Esophagus muscularis mucosa (tissue), 3 donors: ENCODE measurements around the gene RAB35.

Source experiments
- POLR2A ChIP-seq: fragments of 450-650 bp; IDR thresholded peaks from one replicate; pipeline ENCODE4 v1.6.1; 2017; ENCODE audit warnings: antibody characterized with exemption, moderate library complexity, mild to moderate bottlenecking, low read depth
- POLR2AphosphoS5 ChIP-seq, 2 donors: sonication (generic); formaldehyde crosslinking; IDR thresholded peaks; one replicate each; pipeline ENCODE4 v1.6.1; 2017; ENCODE audit warnings: antibody characterized with exemption in 2 of 2
- TF ChIP-seq, protein P1 (sequence below), 3 experiments: fragments of 200-600 bp in 2 of 3; fragments of 450-650 bp in 1 of 3; sonication (generic) in 2 of 3; IDR thresholded peaks; one replicate each; pipeline ENCODE4 v1.5.1; 2017 to 2019; ENCODE audit warnings: antibody characterized with exemption in 3 of 3, mild to moderate bottlenecking in 2 of 3, moderate library complexity in 1 of 3

DNA sequence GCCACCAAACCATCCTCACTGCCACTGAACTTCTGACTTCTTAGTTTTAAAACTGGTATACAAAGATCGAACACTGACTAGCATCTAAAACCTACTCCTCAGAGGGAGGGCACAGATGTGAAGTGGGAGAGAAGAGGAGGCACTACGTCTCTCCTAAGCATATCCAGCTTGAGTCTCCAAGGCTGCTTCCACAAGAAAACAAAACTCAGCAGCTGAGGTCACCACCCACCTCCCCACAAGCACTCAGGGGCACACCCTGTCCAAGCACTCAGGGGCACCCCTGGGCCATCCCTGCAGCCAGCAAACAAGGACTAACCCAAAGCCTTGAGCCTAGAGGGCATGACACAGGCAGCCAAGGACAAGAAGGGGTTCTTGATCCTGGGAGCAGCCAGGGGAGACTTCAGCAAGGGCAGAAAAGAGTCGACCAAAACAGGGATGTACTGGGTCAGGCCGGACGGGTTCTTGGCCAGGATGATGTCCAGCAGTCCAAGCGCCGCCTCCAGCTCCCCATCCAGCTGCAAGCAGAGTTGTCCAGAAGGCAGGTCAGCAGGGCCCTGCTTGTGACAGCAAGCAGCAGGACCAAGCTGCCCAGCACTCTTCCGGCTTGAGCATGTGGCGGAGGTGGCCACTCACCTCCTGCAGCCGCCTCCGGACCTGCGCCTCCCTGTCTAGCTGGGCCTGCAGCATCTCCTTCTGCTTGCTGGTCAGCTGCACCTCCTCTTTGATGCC is 43.1 kb upstream of the RAB35 start:
- TF ChIP-seq, protein P1, sequence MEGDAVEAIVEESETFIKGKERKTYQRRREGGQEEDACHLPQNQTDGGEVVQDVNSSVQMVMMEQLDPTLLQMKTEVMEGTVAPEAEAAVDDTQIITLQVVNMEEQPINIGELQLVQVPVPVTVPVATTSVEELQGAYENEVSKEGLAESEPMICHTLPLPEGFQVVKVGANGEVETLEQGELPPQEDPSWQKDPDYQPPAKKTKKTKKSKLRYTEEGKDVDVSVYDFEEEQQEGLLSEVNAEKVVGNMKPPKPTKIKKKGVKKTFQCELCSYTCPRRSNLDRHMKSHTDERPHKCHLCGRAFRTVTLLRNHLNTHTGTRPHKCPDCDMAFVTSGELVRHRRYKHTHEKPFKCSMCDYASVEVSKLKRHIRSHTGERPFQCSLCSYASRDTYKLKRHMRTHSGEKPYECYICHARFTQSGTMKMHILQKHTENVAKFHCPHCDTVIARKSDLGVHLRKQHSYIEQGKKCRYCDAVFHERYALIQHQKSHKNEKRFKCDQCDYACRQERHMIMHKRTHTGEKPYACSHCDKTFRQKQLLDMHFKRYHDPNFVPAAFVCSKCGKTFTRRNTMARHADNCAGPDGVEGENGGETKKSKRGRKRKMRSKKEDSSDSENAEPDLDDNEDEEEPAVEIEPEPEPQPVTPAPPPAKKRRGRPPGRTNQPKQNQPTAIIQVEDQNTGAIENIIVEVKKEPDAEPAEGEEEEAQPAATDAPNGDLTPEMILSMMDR (IDR thresholded peaks at IDR 0.05): no peak
- TF ChIP-seq POLR2A (no peak), POLR2AphosphoS5 (IDR thresholded peaks at IDR 0.05) (no peak)
